Neural crest cell (in vitro differentiated cells): Measurements from ENCODE around the gene PCYT2. TPM values are rescaled to one million over a fixed set of nuclear protein-coding genes. Genes with fewer than 3 reads are reported as not detected.

Source experiments
- DNase-seq: peaks from one replicate; pipeline ENCODE4 v3.0.0; 2021; ENCODE audit warnings: low read depth, mixed read lengths, low spot score
- H3K27ac Mint-ChIP-seq: one replicate; pipeline ENCODE4 v1.8.0; 2021; ENCODE audit warnings: mild to moderate bottlenecking, mixed read lengths; ENCODE audit not compliant: unreplicated experiment
- H3K27me3 Mint-ChIP-seq: 2 replicates; pipeline ENCODE4 v1.8.0; 2021; ENCODE audit warnings: low read depth, mild to moderate bottlenecking, mixed read lengths
- H3K36me3 Mint-ChIP-seq: 2 replicates; pipeline ENCODE4 v1.8.0; 2021; ENCODE audit warnings: low read depth, mild to moderate bottlenecking, mixed read lengths
- H3K4me1 Mint-ChIP-seq: 2 replicates; pipeline ENCODE4 v1.8.0; 2021; ENCODE audit warnings: mixed read lengths
- H3K4me3 Mint-ChIP-seq: one replicate; pipeline ENCODE4 v1.8.0; 2021; ENCODE audit warnings: mild to moderate bottlenecking, mixed read lengths
- H3K9me3 Mint-ChIP-seq: 2 replicates; pipeline ENCODE4 v1.8.0; 2021; ENCODE audit warnings: mixed read lengths
- total RNA-seq: library from RNA; stranded (reverse); gene quantifications from 2 replicates; pipeline ENCODE4 v1.2.1, GENCODE V29; 2021
- TF ChIP-seq, protein P1 (sequence below): fragments of 200-600 bp; sonication (generic); conservative IDR thresholded peaks from 2 replicates; pipeline ENCODE4 v1.5.0; 2021; ENCODE audit warnings: antibody characterized with exemption, mild to moderate bottlenecking

PCYT2 gene
- total RNA-seq, 1 donor from 2014 or later = 92.4 TPM

GRCh38 chr17:81923302-81924260 is 12.4 kb upstream of the PCYT2 start:
- Mint-ChIP-seq H3K27me3 (peaks cover 4% of the 10 kb centered on the region), H3K36me3 (peaks cover 3% of the 10 kb centered on the region), H3K9me3 (no peaks in the 10 kb centered on the region), H3K27ac (peak overlapping the region; percentile 96), H3K4me1 (peaks cover 19% of the 10 kb centered on the region), H3K4me3 (peak overlapping the region; percentile 83)
- DNase-seq = peak; percentile 44
- TF ChIP-seq, protein P1, sequence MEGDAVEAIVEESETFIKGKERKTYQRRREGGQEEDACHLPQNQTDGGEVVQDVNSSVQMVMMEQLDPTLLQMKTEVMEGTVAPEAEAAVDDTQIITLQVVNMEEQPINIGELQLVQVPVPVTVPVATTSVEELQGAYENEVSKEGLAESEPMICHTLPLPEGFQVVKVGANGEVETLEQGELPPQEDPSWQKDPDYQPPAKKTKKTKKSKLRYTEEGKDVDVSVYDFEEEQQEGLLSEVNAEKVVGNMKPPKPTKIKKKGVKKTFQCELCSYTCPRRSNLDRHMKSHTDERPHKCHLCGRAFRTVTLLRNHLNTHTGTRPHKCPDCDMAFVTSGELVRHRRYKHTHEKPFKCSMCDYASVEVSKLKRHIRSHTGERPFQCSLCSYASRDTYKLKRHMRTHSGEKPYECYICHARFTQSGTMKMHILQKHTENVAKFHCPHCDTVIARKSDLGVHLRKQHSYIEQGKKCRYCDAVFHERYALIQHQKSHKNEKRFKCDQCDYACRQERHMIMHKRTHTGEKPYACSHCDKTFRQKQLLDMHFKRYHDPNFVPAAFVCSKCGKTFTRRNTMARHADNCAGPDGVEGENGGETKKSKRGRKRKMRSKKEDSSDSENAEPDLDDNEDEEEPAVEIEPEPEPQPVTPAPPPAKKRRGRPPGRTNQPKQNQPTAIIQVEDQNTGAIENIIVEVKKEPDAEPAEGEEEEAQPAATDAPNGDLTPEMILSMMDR = no peak

DNA sequence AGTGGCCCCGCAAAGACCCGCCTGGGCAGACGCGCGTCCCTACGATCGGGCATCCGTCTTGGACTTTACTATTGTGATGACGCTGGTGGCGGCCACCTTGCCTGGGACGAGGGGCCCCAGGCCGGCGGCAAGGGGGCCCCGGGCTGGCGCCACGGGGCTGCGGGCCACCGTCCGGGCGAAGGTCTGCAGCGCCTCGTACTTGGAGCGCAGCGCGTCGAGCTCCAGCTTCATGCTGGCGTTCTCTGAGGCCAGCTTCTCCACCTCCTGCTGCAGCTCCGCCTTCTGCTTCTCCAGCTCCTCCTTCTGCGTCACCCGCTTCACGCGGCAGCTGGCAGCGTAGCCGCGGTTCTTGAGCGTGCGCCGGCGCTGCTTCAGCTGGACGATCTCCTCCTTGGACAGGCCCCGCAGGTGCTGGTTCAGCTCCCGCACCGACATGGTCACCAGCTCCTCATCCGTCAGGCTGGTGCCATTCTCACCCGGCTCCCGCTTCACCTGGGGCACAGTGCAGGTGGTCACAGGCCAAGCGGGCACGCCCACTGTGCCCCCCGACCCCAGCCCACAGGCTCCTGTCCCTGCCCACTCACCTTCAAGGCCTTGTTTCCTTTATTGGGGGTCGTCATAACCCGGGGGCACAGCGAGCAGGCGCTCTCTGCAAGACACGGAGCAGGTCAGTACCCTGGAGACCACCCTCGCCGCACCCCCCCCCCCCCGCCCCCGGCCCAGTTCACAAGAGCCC is 11.5 kb upstream of the PCYT2 start:
- TF ChIP-seq, protein P1 = no peak
- peaks cover 3% of the 10 kb centered on the region for H3K36me3 Mint-ChIP-seq
- H3K27me3 Mint-ChIP-seq = peaks cover 3% of the 10 kb centered on the region
- H3K27ac Mint-ChIP-seq = no peak overlapping the region
- H3K9me3 Mint-ChIP-seq = no peaks in the 10 kb centered on the region
- H3K4me1 Mint-ChIP-seq = peaks cover 19% of the 10 kb centered on the region
- no peak overlapping the region for H3K4me3 Mint-ChIP-seq
- no peak for DNase-seq

DNA sequence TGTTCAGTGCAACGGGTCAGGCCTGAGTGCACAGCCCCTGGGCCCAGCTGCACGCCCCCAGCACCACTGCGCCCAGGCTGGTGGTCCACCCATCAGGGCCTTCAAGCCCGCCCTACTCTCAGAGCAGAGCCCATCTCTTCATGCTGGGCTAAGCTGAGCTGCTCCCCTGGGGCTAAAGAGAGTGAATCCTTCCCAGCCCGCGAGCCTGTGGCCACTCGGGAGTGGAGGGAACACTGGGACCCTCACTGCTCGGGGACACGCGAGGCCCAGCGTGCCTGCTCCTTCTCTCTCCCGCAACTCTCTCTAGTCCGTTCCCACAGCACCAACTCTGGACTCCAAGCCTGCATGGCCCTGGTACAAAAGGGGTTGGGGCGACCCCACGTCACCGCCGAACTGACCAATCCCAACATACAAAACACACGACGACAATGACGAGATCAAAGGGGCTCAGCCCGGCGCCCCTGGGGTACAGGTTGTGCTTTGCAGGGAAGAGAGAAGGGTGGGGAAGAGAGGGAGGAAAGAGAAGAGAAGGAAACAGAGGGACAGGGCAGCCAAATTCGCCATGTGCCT is 10.9 kb upstream of the PCYT2 start:
- no peaks in the 10 kb centered on the region for H3K9me3 Mint-ChIP-seq
- H3K36me3 Mint-ChIP-seq = peaks cover 3% of the 10 kb centered on the region
- DNase-seq = no peak
- peaks cover 23% of the 10 kb centered on the region for H3K4me1 Mint-ChIP-seq
- TF ChIP-seq, protein P1 = no peak
- peak overlapping the region; percentile 43 for H3K27ac Mint-ChIP-seq
- H3K4me3 Mint-ChIP-seq = no peak overlapping the region
- H3K27me3 Mint-ChIP-seq = peaks cover 3% of the 10 kb centered on the region

GRCh38 chr17:81921537-81921862 is 10.3 kb upstream of the PCYT2 start:
- TF ChIP-seq, protein P1 = no peak
- Mint-ChIP-seq H3K27me3 (peaks cover 2% of the 10 kb centered on the region), H3K27ac (no peak overlapping the region), H3K4me3 (peak overlapping the region; percentile 66), H3K36me3 (peaks cover 3% of the 10 kb centered on the region), H3K4me1 (peaks cover 27% of the 10 kb centered on the region), H3K9me3 (no peaks in the 10 kb centered on the region)
- no peak for DNase-seq

GRCh38 chr17:81920612-81921536 is 9.7 kb upstream of the PCYT2 start:
- H3K4me1 Mint-ChIP-seq = peaks cover 20% of the 10 kb centered on the region
- peak overlapping the region; percentile 66 for H3K4me3 Mint-ChIP-seq
- no peak for DNase-seq
- H3K27ac Mint-ChIP-seq = no peak overlapping the region
- no peaks in the 10 kb centered on the region for H3K27me3 Mint-ChIP-seq
- TF ChIP-seq, protein P1 = no peak
- H3K36me3 Mint-ChIP-seq = peaks cover 3% of the 10 kb centered on the region
- no peaks in the 10 kb centered on the region for H3K9me3 Mint-ChIP-seq
